GM12878 (cell line): Measurements from ENCODE around the gene CTSD. TPM values are rescaled to one million over a fixed set of nuclear protein-coding genes. Genes with fewer than 3 reads are reported as not detected.

Experiments
- ATAC-seq: fragments of 200-7000 bp; cut with Tn5 transposase; 3 replicates; pipeline ENCODE4 v1.9.1; 2020; ENCODE audit warnings: mild to moderate bottlenecking, moderate library complexity
- BruUV-seq: library from RNA; stranded (reverse); fragments of 400-500 nt; replicated peaks from 2 replicates; lab custom pipeline; 2021; lab: Mats Ljungman, UMichigan
- CTCF ChIA-PET: fragments of 300-600 bp; sonication (Branson Sonifier 250); formaldehyde crosslinking; extraction: SDS; loops from one replicate; lab custom pipeline; 2021; ENCODE audit warnings: inconsistent platforms; lab: Yijun Ruan, JAX
- POLR2A ChIA-PET: fragments of 350-600 bp; formaldehyde crosslinking; extraction: SDS; loops from one replicate; lab custom pipeline; 2021; ENCODE audit warnings: inconsistent platforms; lab: Charles Lee
- RAD21 ChIA-PET: fragments of 300-600 bp; sonication (Branson Sonifier 250); formaldehyde crosslinking; loops from one replicate; lab custom pipeline; 2023; ENCODE audit warnings: antibody characterized with exemption; ENCODE audit not compliant: unreplicated experiment; lab: Charles Lee
- SMC1A ChIA-PET: fragments of 300-600 bp; sonication (Branson Sonifier 250); formaldehyde crosslinking; loops from one replicate; lab custom pipeline; 2023; ENCODE audit not compliant: unreplicated experiment, uncharacterized antibody; lab: Charles Lee
- DNase-seq: peaks from one replicate; pipeline ENCODE4 v3.0.0-alpha.2; 2011; ENCODE audit warnings: low read depth, low spot score
- FAIRE-seq: peaks from 3 replicates; lab custom pipeline; 2011; peaks lifted over from hg19 to GRCh38; lab: Jason Lieb, UNC
- H2AFZ ChIP-seq: 2 replicates; pipeline ENCODE4 v1.6.0; 2011; ENCODE audit warnings: low read depth, low read length, control low read depth; ENCODE audit not compliant: control insufficient read depth
- H3K27ac ChIP-seq: 2 replicates; pipeline ENCODE4 v1.5.1; 2011; ENCODE audit warnings: control low read depth; ENCODE audit not compliant: control insufficient read depth, insufficient read depth
- H3K27me3 ChIP-seq, 2 experiments: replicated peaks in 1 of 2; 2 replicates each; pipeline versions ENCODE4 v1.6.0 to v1.6.1; 2011; ENCODE audit warnings: low read length in 1 of 2; ENCODE audit not compliant: control insufficient read depth in 2 of 2, insufficient read depth in 2 of 2
- H3K36me3 ChIP-seq, 2 experiments: 2 replicates each; pipeline ENCODE4 v1.5.1; 2011; ENCODE audit warnings: low read length in 1 of 2; ENCODE audit not compliant: control insufficient read depth in 2 of 2, insufficient read depth in 2 of 2
- H3K4me1 ChIP-seq: 2 replicates; pipeline ENCODE4 v1.6.1; 2011; ENCODE audit warnings: mild to moderate bottlenecking, low read length, moderate library complexity, mixed read lengths; ENCODE audit not compliant: control insufficient read depth, insufficient read depth
- H3K4me2 ChIP-seq: 2 replicates; pipeline ENCODE4 v1.6.0; 2011; ENCODE audit warnings: control low read depth; ENCODE audit not compliant: control insufficient read depth, insufficient read depth
- H3K4me3 ChIP-seq: fragments of 200-600 bp; sonication (generic); 2 replicates; pipeline ENCODE4 v1.5.1; 2016
- H3K79me2 ChIP-seq: 2 replicates; pipeline ENCODE4 v1.6.0; 2011; ENCODE audit warnings: low read length; ENCODE audit not compliant: control insufficient read depth, insufficient read depth
- H3K9ac ChIP-seq: 2 replicates; pipeline ENCODE4 v1.8.0; 2011; ENCODE audit warnings: low read length, control low read depth, mixed read lengths; ENCODE audit not compliant: control insufficient read depth, insufficient read depth
- H3K9me3 ChIP-seq: replicated peaks from 3 replicates; pipeline ENCODE4 v1.5.1; 2011; ENCODE audit warnings: mild to moderate bottlenecking, low read length; ENCODE audit not compliant: control insufficient read depth, insufficient read depth
- H4K20me1 ChIP-seq: 2 replicates; pipeline ENCODE4 v1.6.0; 2011; ENCODE audit not compliant: control insufficient read depth, insufficient read depth
- ASH2L ChIP-seq: fragments of 300-600, 200-600 bp; sonication (generic); IDR thresholded peaks from 2 replicates; pipeline ENCODE4 v1.6.1; 2017; ENCODE audit warnings: low read depth, mild to moderate bottlenecking, borderline replicate concordance
- BRCA1 ChIP-seq: IDR thresholded peaks from 2 replicates; pipeline ENCODE4 v1.6.1; 2011; ENCODE audit warnings: low read depth, low read length, improper control_type of control experiment
- CEBPB ChIP-seq, 2 experiments: fragments of 150-350 bp in 1 of 2; IDR thresholded peaks; 2 replicates each; pipeline ENCODE4 v1.6.1; 2012 to 2014; ENCODE audit warnings: low read depth in 2 of 2, low read length in 2 of 2, borderline replicate concordance in 1 of 2, inconsistent platforms in 1 of 2
- CHD4 ChIP-seq: fragments of 200-600 bp; sonication (generic); IDR thresholded peaks from 2 replicates; pipeline ENCODE4 v1.6.1; 2016; ENCODE audit warnings: mild to moderate bottlenecking
- EGR1 ChIP-seq, 2 experiments: IDR thresholded peaks; 1 replicate in 1 of 2; 2 replicates in 1 of 2; pipeline ENCODE4 v1.6.1; 2011 to 2012; ENCODE audit warnings: low read depth in 2 of 2, low read length in 2 of 2, borderline replicate concordance in 1 of 2, mild to moderate bottlenecking in 1 of 2, moderate library complexity in 1 of 2
- EZH2 ChIP-seq: IDR thresholded peaks from 2 replicates; pipeline ENCODE4 v1.6.1; 2012; ENCODE audit warnings: low read depth, mild to moderate bottlenecking, control low read depth, inconsistent platforms, low read length, borderline replicate concordance; ENCODE audit not compliant: control insufficient read depth
- JUND ChIP-seq: IDR thresholded peaks from 2 replicates; pipeline ENCODE4 v1.6.1; 2012; ENCODE audit warnings: low read depth, mild to moderate bottlenecking, low read length, improper control_type of control experiment, moderate library complexity
- MXI1 ChIP-seq: fragments of 150-350 bp; IDR thresholded peaks from 2 replicates; pipeline ENCODE4 v1.6.1; 2011; ENCODE audit warnings: low read depth, mild to moderate bottlenecking, inconsistent platforms, low read length, improper control_type of control experiment
- POLR2AphosphoS2 ChIP-seq: IDR thresholded peaks from 2 replicates; pipeline ENCODE4 v1.6.1; 2011; ENCODE audit warnings: low read depth, mild to moderate bottlenecking, low read length, improper control_type of control experiment, moderate library complexity
- SPI1 ChIP-seq: IDR thresholded peaks from 2 replicates; pipeline ENCODE4 v1.6.1; 2011; ENCODE audit warnings: low read depth, mild to moderate bottlenecking, low read length, moderate library complexity, borderline replicate concordance; ENCODE audit not compliant: insufficient read depth
- SUPT20H ChIP-seq: IDR thresholded peaks from 2 replicates; pipeline ENCODE4 v1.6.1; 2011; ENCODE audit warnings: low read depth, mild to moderate bottlenecking, low read length, moderate library complexity, borderline replicate concordance; ENCODE audit not compliant: control insufficient read depth
- ZZZ3 ChIP-seq: IDR thresholded peaks from 2 replicates; pipeline ENCODE4 v1.6.1; 2011; ENCODE audit warnings: low read depth; ENCODE audit not compliant: control insufficient read depth, insufficient read length
- WGBS: methylation state at CpG from one replicate; pipeline ENCODE4 v1.1.6; 2016; ENCODE audit warnings: low lambda C conversion rate; ENCODE audit not compliant: insufficient replicate concordance, insufficient coverage; ENCODE audit errors: missing lambda C conversion rate; 5-methylcytosine and 5-hydroxymethylcytosine counted together
- in situ Hi-C: fragments of 300-500 bp; cut with MboI; formaldehyde crosslinking; loops from 9 replicates; pipeline ENCODE4 v1.14.3; 2018; ENCODE audit warnings: mixed read lengths
- intact Hi-C: fragments of 100-400 bp; cut with micrococcal nuclease; formaldehyde crosslinking; loops from one replicate; pipeline ENCODE4 v1.14.2; 2022; ENCODE audit not compliant: unreplicated experiment
- polyA plus RNA-seq, 11 experiments: library from polyadenylated mRNA; depleted of rRNA in 4 of 11; unstranded in 6 of 11; stranded (reverse) in 5 of 11; fragments of >200 nt; fragmentation: Nextera tagmentation in 4 of 11; fragmentation: Illumina TruSeq in 1 of 11; extraction: Ambion mirVana in 4 of 11; extraction: Trizol in 1 of 11; gene quantifications; 1 replicate in 1 of 11; 2 replicates in 10 of 11; pipeline versions ENCODE4 v1.2.1 to v1.2.3, GENCODE V29; 2011 to 2016; ENCODE audit warnings: inconsistent platforms in 2 of 11, missing spikeins in 2 of 11, low read depth in 1 of 11
- total RNA-seq, 4 experiments: library from RNA; depleted of rRNA in 3 of 4; stranded (reverse); fragments of >200 nt in 3 of 4; fragmentation: Illumina TruSeq in 1 of 4; extraction: Trizol in 1 of 4; gene quantifications; 2 replicates each; pipeline versions ENCODE4 v1.2.1 to v1.2.3, GENCODE V29; 2013 to 2021
- TF ChIP-seq, protein P1 (sequence below): fragments of 450-650 bp; IDR thresholded peaks from 2 replicates; pipeline ENCODE4 v1.6.1; 2018; ENCODE audit warnings: borderline replicate concordance, mild to moderate bottlenecking; ENCODE audit not compliant: partially characterized antibody

Gene CTSD
- total and polyA plus RNA-seq, 10 of the 15 experiments (the other 5 are each of a cell fraction or from before 2014, with no cell fraction given) = 0.42 to 54.6 (median 25.0) TPM

GRCh38 chr11:1703146-1703545 lies 60.6 kb downstream of the CTSD start:
- Histone ChIP-seq H3K79me2 (no peaks in the 10 kb centered on the region), H3K4me3 (no peak overlapping the region), H3K9me3 (no peaks in the 10 kb centered on the region; the same call in 2 of the 3 replicates), H3K4me1 (peaks cover 14% of the 10 kb centered on the region), H2AFZ (no peak overlapping the region), H3K9ac (no peak overlapping the region), H3K27me3 (peaks cover 0 to 2% of the 10 kb centered on the region in 2 experiments; a peak in 1 of 4 replicates), H3K36me3 (no peaks in the 10 kb centered on the region), H4K20me1 (no peaks in the 10 kb centered on the region), H3K27ac (no peak overlapping the region), H3K4me2 (no peak overlapping the region)
- 13% methylated on average over 6 of the region's 6 CpGs for WGBS
- TF ChIP-seq ZZZ3 = no peak
- TF ChIP-seq POLR2AphosphoS2 = no peak
- TF ChIP-seq EZH2 = no peak
- TF ChIP-seq JUND = no peak
- no peak for TF ChIP-seq SUPT20H
- TF ChIP-seq EGR1 (IDR thresholded peaks at IDR 0.05; ENCODE audit: borderline replicate concordance in 1 of 2, low read depth in 2 of 2, low read length in 2 of 2) = no peak
- no peak for TF ChIP-seq CHD4
- TF ChIP-seq, protein P1, sequence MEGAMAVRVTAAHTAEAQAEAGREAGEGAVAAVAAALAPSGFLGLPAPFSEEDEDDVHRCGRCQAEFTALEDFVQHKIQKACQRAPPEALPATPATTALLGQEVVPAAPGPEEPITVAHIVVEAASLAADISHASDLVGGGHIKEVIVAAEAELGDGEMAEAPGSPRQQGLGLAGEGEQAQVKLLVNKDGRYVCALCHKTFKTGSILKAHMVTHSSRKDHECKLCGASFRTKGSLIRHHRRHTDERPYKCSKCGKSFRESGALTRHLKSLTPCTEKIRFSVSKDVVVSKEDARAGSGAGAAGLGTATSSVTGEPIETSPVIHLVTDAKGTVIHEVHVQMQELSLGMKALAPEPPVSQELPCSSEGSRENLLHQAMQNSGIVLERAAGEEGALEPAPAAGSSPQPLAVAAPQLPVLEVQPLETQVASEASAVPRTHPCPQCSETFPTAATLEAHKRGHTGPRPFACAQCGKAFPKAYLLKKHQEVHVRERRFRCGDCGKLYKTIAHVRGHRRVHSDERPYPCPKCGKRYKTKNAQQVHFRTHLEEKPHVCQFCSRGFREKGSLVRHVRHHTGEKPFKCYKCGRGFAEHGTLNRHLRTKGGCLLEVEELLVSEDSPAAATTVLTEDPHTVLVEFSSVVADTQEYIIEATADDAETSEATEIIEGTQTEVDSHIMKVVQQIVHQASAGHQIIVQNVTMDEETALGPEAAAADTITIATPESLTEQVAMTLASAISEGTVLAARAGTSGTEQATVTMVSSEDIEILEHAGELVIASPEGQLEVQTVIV = no peak
- TF ChIP-seq ASH2L = no peak
- TF ChIP-seq BRCA1 = no peak
- no peak for TF ChIP-seq MXI1
- TF ChIP-seq CEBPB (IDR thresholded peaks at IDR 0.05; ENCODE audit: borderline replicate concordance in 1 of 2, low read depth in 2 of 2, low read length in 2 of 2) = no peak
- TF ChIP-seq SPI1 = no peak
- in situ Hi-C loops = no loop called here
- no TSS peak for BruUV-seq
- no peak for FAIRE-seq
- ATAC-seq = no peak
- ChIA-PET RAD21 (no interaction called here), POLR2A (no interaction called here), CTCF (interaction anchor here (1.2 to 1.7 kb wide), 3 partner anchors 11 to 449 kb away, joined by 3 to 6 read pairs (median 5); no protein-coding TSS in a partner anchor), SMC1A (no interaction called here)
- DNase-seq = no peak
- intact Hi-C loops = no loop called here

Other genes starting within 250 kb of the CTSD start
Only the 7 nearest of the 15 such genes appear.
- not detected in 2 replicates for gene KRTAP5-5, start 134.2 kb downstream of the CTSD start, total RNA-seq (2014; rRNA removed)
- gene KRTAP5-5, start 134.2 kb downstream of the CTSD start, total RNA-seq (2014; rRNA removed; fragmentation: Illumina TruSeq; extraction: Trizol) = not detected in 2 replicates
- gene KRTAP5-5, start 134.2 kb downstream of the CTSD start, total RNA-seq (2021) = not detected in 2 replicates
- gene KRTAP5-5, start 134.2 kb downstream of the CTSD start, polyA plus RNA-seq (2011; rRNA removed) = not detected in 2 replicates
- not detected in 2 replicates for gene KRTAP5-5, start 134.2 kb downstream of the CTSD start, polyA plus RNA-seq (2014; fragmentation: Illumina TruSeq; extraction: Trizol)
- not detected for gene KRTAP5-5, start 134.2 kb downstream of the CTSD start, polyA plus RNA-seq (2014; fragmentation: Nextera tagmentation; extraction: Ambion mirVana)
- gene KRTAP5-5, start 134.2 kb downstream of the CTSD start, polyA plus RNA-seq (2014; rRNA removed) = not detected in 2 replicates
- gene KRTAP5-5, start 134.2 kb downstream of the CTSD start, polyA plus RNA-seq (2016; fragmentation: Nextera tagmentation; extraction: Ambion mirVana) = not detected
- gene KRTAP5-6, start 66.7 kb downstream of the CTSD start, total RNA-seq (2014; rRNA removed) = not detected in 2 replicates
- not detected in 2 replicates for gene KRTAP5-6, start 66.7 kb downstream of the CTSD start, total RNA-seq (2014; rRNA removed; fragmentation: Illumina TruSeq; extraction: Trizol)
- gene KRTAP5-6, start 66.7 kb downstream of the CTSD start, total RNA-seq (2021) = not detected in 2 replicates
- gene KRTAP5-6, start 66.7 kb downstream of the CTSD start, polyA plus RNA-seq (2011; rRNA removed) = not detected in 2 replicates
- not detected in 2 replicates for gene KRTAP5-6, start 66.7 kb downstream of the CTSD start, polyA plus RNA-seq (2014; fragmentation: Illumina TruSeq; extraction: Trizol)
- not detected for gene KRTAP5-6, start 66.7 kb downstream of the CTSD start, polyA plus RNA-seq (2014; fragmentation: Nextera tagmentation; extraction: Ambion mirVana)
- not detected in 2 replicates for gene KRTAP5-6, start 66.7 kb downstream of the CTSD start, polyA plus RNA-seq (2014; rRNA removed)
- gene KRTAP5-6, start 66.7 kb downstream of the CTSD start, polyA plus RNA-seq (2016; fragmentation: Nextera tagmentation; extraction: Ambion mirVana) = not detected
- gene IFITM10, start 13.3 kb downstream of the CTSD start, total RNA-seq (2014; rRNA removed) = 0.16 TPM in 1 of 2 replicates, not detected in the other
- not detected in 2 replicates for gene IFITM10, start 13.3 kb downstream of the CTSD start, total RNA-seq (2014; rRNA removed; fragmentation: Illumina TruSeq; extraction: Trizol)
- gene IFITM10, start 13.3 kb downstream of the CTSD start, total RNA-seq (2021) = not detected in 2 replicates
- not detected in 2 replicates for gene IFITM10, start 13.3 kb downstream of the CTSD start, polyA plus RNA-seq (2011; rRNA removed)
- not detected in 2 replicates for gene IFITM10, start 13.3 kb downstream of the CTSD start, polyA plus RNA-seq (2014; fragmentation: Illumina TruSeq; extraction: Trizol)
- not detected for gene IFITM10, start 13.3 kb downstream of the CTSD start, polyA plus RNA-seq (2014; fragmentation: Nextera tagmentation; extraction: Ambion mirVana)
- gene IFITM10, start 13.3 kb downstream of the CTSD start, polyA plus RNA-seq (2014; rRNA removed) = 0.10 and 0.27 TPM in 2 replicates
- gene IFITM10, start 13.3 kb downstream of the CTSD start, polyA plus RNA-seq (2016; fragmentation: Nextera tagmentation; extraction: Ambion mirVana) = under 1 TPM in 1 of 2 experiments, not detected in 1; 0.04 TPM
- gene SYT8, start 71.1 kb upstream of the CTSD start, total RNA-seq (2014; rRNA removed) = not detected in 2 replicates
- not detected in 2 replicates for gene SYT8, start 71.1 kb upstream of the CTSD start, total RNA-seq (2014; rRNA removed; fragmentation: Illumina TruSeq; extraction: Trizol)
- 0.19 TPM in 1 of 2 replicates, not detected in the other for gene SYT8, start 71.1 kb upstream of the CTSD start, total RNA-seq (2021)
- gene SYT8, start 71.1 kb upstream of the CTSD start, polyA plus RNA-seq (2011; rRNA removed) = not detected in 2 replicates
- not detected in 2 replicates for gene SYT8, start 71.1 kb upstream of the CTSD start, polyA plus RNA-seq (2014; fragmentation: Illumina TruSeq; extraction: Trizol)
- not detected for gene SYT8, start 71.1 kb upstream of the CTSD start, polyA plus RNA-seq (2014; fragmentation: Nextera tagmentation; extraction: Ambion mirVana)
- 0.44 TPM in 1 of 2 replicates, not detected in the other for gene SYT8, start 71.1 kb upstream of the CTSD start, polyA plus RNA-seq (2014; rRNA removed)
- gene SYT8, start 71.1 kb upstream of the CTSD start, polyA plus RNA-seq (2016; fragmentation: Nextera tagmentation; extraction: Ambion mirVana) = not detected
- gene TNNI2, start 75.1 kb upstream of the CTSD start, total RNA-seq (2014; rRNA removed) = 0.76 and 0.79 TPM in 2 replicates
- 0.37 TPM in 1 of 2 replicates, not detected in the other for gene TNNI2, start 75.1 kb upstream of the CTSD start, total RNA-seq (2014; rRNA removed; fragmentation: Illumina TruSeq; extraction: Trizol)
- gene TNNI2, start 75.1 kb upstream of the CTSD start, total RNA-seq (2021) = 0.38 and 0.61 TPM in 2 replicates
- gene TNNI2, start 75.1 kb upstream of the CTSD start, polyA plus RNA-seq (2011; rRNA removed) = 0.35 TPM in 1 of 2 replicates, not detected in the other
- gene TNNI2, start 75.1 kb upstream of the CTSD start, polyA plus RNA-seq (2014; fragmentation: Illumina TruSeq; extraction: Trizol) = not detected in 2 replicates
- under 1 TPM; 0.14 to 0.33 TPM for gene TNNI2, start 75.1 kb upstream of the CTSD start, polyA plus RNA-seq (2014; fragmentation: Nextera tagmentation; extraction: Ambion mirVana)
- 0.37 and 0.56 TPM in 2 replicates for gene TNNI2, start 75.1 kb upstream of the CTSD start, polyA plus RNA-seq (2014; rRNA removed)
- gene TNNI2, start 75.1 kb upstream of the CTSD start, polyA plus RNA-seq (2016; fragmentation: Nextera tagmentation; extraction: Ambion mirVana) = not detected
- gene LSP1, start 89.2 kb upstream of the CTSD start, total RNA-seq (2014; rRNA removed) = 374 and 409 TPM in 2 replicates
- gene LSP1, start 89.2 kb upstream of the CTSD start, total RNA-seq (2014; rRNA removed; fragmentation: Illumina TruSeq; extraction: Trizol) = 152 and 171 TPM in 2 replicates
- gene LSP1, start 89.2 kb upstream of the CTSD start, total RNA-seq (2021) = 478 and 488 TPM in 2 replicates
- 156 and 283 TPM in 2 replicates for gene LSP1, start 89.2 kb upstream of the CTSD start, polyA plus RNA-seq (2011; rRNA removed)
- gene LSP1, start 89.2 kb upstream of the CTSD start, polyA plus RNA-seq (2014; fragmentation: Illumina TruSeq; extraction: Trizol) = 109 and 328 TPM in 2 replicates
- gene LSP1, start 89.2 kb upstream of the CTSD start, polyA plus RNA-seq (2014; fragmentation: Nextera tagmentation; extraction: Ambion mirVana) = 10 to 100 TPM; 19.2 to 34.2 TPM
- gene LSP1, start 89.2 kb upstream of the CTSD start, polyA plus RNA-seq (2014; rRNA removed) = 411 and 535 TPM in 2 replicates
- 100 to 1,000 TPM; 442 to 487 TPM for gene LSP1, start 89.2 kb upstream of the CTSD start, polyA plus RNA-seq (2016; fragmentation: Nextera tagmentation; extraction: Ambion mirVana)
- not detected in 2 replicates for gene PRR33, start 128.0 kb upstream of the CTSD start, total RNA-seq (2014; rRNA removed)
- not detected in 2 replicates for gene PRR33, start 128.0 kb upstream of the CTSD start, total RNA-seq (2014; rRNA removed; fragmentation: Illumina TruSeq; extraction: Trizol)
- not detected in 2 replicates for gene PRR33, start 128.0 kb upstream of the CTSD start, total RNA-seq (2021)
- gene PRR33, start 128.0 kb upstream of the CTSD start, polyA plus RNA-seq (2011; rRNA removed) = not detected in 2 replicates
- not detected in 2 replicates for gene PRR33, start 128.0 kb upstream of the CTSD start, polyA plus RNA-seq (2014; fragmentation: Illumina TruSeq; extraction: Trizol)
- under 1 TPM in 1 of 2 experiments, not detected in 1; 0.02 TPM for gene PRR33, start 128.0 kb upstream of the CTSD start, polyA plus RNA-seq (2014; fragmentation: Nextera tagmentation; extraction: Ambion mirVana)
- 0.03 TPM in 2 replicates for gene PRR33, start 128.0 kb upstream of the CTSD start, polyA plus RNA-seq (2014; rRNA removed)
- gene PRR33, start 128.0 kb upstream of the CTSD start, polyA plus RNA-seq (2016; fragmentation: Nextera tagmentation; extraction: Ambion mirVana) = 1 to 10 TPM in 1 of 2 experiments, under 1 TPM in 1; 0.74 to 1.0 TPM